Fibroblast of mammary gland (primary cell): Measurements from ENCODE around the gene ACO1.
"Not testable (repeated sequence)": the region's sequence is repeated elsewhere in the genome, so short reads cannot be mapped to it uniquely, and the experiment has no call there.

Experiments
- DNase-seq: peaks from one replicate; pipeline ENCODE4 v3.0.0-alpha.2; 2010; ENCODE audit warnings: low read depth
- H3K4me3 ChIP-seq: 2 replicates; pipeline ENCODE4 v1.5.1; 2011; ENCODE audit warnings: low read depth, mild to moderate bottlenecking, low read length, moderate library complexity; ENCODE audit not compliant: control insufficient read depth
- TF ChIP-seq, protein P1 (sequence below): conservative IDR thresholded peaks from 2 replicates; pipeline ENCODE4 v1.5.1; 2011; ENCODE audit warnings: low read depth, low read length, inconsistent platforms; ENCODE audit not compliant: control insufficient read depth, insufficient read depth

Gene ACO1

DNA sequence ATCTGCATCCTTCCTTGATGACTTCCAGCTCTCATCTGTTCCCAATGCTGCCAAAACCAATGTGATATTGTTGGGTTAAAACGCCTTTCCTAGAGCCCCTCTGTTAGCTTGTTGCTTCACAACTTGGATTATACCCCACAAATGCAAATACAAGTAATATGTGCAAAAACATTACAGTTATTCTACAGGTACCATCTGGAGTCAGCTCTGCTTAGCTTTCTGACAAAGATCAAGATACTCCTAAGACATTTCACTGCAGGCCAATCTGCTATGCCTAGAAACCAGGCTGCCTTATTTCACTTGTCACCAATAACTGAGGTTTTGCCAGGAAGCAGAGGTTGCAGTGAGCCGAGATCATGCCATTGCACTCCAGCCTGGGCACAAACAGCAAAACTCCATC, 36.9 kb upstream of the ACO1 start:
- DNase-seq, result no peak
- TF ChIP-seq, protein P1, sequence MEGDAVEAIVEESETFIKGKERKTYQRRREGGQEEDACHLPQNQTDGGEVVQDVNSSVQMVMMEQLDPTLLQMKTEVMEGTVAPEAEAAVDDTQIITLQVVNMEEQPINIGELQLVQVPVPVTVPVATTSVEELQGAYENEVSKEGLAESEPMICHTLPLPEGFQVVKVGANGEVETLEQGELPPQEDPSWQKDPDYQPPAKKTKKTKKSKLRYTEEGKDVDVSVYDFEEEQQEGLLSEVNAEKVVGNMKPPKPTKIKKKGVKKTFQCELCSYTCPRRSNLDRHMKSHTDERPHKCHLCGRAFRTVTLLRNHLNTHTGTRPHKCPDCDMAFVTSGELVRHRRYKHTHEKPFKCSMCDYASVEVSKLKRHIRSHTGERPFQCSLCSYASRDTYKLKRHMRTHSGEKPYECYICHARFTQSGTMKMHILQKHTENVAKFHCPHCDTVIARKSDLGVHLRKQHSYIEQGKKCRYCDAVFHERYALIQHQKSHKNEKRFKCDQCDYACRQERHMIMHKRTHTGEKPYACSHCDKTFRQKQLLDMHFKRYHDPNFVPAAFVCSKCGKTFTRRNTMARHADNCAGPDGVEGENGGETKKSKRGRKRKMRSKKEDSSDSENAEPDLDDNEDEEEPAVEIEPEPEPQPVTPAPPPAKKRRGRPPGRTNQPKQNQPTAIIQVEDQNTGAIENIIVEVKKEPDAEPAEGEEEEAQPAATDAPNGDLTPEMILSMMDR, result no peak
- H3K4me3 ChIP-seq, result no peak overlapping the region

DNA sequence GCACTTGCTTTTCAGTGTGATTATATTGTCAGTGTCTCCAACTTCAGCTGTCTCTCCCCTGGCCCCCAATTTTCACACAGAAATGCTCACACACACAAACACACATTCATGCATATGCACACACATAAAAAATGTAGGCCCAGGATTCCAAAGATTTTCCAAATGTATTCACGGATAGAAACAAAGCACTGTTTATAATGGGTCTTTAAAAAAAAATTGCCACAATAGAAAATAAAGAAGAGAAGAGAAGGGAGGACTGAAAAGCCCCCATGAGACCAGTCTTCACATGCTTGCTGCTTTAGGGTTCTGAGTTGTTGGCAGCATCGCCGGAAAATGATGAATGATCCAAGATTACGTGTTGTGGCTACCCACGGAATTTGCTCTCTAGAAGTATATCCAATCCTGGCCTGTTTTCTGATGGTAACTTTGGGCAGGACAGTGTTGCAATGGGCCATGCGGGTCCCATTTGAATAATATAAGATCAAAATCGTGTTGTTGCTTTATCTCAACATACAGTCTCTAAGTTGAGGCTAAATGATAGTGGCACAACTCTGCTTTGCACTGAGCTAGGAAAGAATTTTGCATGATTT, 36.2 kb upstream of the ACO1 start:
- no peak overlapping the region for H3K4me3 ChIP-seq
- DNase-seq, result peak; percentile 23
- TF ChIP-seq, protein P1, result no peak

DNA sequence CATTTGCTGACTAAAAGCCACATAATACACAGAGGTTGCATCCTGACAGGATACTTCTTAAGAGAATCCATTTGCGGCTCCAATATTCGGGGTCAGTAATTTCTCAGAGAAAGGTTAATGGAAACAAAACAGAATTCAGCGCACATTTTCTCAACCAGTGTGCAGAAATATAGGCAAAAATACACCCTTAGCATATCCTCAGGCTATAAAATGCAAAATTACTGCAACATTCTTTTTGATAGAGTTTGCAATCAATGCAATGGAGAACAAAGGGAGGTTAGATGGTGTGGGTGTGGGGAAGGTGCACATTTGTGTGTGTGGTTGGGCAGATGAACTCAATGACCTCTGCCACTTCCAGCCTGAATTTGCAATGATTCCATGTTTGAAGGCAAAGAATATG, 35.4 kb upstream of the ACO1 start:
- DNase-seq, result no peak
- TF ChIP-seq, protein P1, result no peak
- H3K4me3 ChIP-seq, result no peak overlapping the region

DNA sequence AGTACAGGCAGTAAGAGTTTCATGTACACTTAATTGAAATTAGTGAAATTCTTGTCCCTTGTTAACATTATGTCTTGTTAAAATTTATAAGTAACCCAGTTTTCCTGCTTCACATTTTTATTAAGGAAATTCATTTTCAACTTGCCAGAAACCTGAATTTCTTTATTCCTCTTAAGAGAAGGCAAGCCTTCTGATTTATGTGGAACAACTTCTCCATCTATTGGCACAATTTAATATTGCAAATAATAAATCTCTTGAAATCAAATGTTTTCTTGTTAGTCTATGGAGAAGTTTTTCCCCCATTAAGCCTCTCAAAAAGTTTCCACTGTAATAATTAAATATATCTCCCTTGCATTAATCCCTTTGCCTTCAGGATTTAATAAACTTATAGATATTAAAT, 33.8 kb upstream of the ACO1 start:
- no peak overlapping the region for H3K4me3 ChIP-seq
- DNase-seq, result peak; percentile 28
- TF ChIP-seq, protein P1, result peak; percentile 26

DNA sequence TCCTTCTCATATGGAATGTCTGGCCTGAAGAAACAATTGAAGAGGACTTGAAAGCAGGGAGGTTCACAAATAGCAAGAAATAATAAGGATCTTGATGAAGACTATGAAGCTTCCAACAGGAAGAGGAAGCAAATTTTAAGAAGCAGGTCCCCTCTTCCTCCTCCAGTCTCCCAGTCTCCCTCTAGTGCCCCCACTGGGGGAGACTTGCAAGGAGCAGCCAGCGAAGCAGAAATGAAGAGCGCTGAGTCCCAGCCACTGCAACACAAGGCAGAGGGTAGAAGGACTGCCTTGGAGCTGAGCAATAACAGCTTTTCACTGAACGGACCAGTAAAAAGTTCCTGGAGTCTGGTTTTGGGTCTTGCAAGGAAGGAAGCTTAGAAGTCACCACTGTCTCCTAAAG, 32.6 kb upstream of the ACO1 start:
- TF ChIP-seq, protein P1, result no peak
- no peak for DNase-seq
- no peak overlapping the region for H3K4me3 ChIP-seq

DNA sequence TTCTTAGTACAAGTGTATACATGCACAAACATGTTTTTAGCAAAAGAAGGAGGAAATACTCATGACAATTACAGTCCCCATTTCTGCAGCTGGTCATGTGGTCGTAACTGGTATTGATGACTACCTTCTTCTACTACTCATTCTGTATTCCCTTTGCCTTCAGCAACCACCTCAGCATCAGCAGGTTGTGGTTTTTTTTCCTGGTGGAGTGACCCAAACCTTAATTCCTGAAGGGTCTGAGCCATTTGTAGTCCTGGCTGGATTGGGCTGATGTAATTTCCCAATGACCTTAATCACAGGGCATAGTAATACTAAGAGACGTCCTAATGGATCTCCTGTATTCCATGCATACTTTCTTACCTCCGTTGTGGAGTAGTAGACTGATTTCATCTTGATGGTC, 31.0 kb upstream of the ACO1 start:
- not testable (repeated sequence) for DNase-seq, H3K4me3 ChIP-seq

DNA sequence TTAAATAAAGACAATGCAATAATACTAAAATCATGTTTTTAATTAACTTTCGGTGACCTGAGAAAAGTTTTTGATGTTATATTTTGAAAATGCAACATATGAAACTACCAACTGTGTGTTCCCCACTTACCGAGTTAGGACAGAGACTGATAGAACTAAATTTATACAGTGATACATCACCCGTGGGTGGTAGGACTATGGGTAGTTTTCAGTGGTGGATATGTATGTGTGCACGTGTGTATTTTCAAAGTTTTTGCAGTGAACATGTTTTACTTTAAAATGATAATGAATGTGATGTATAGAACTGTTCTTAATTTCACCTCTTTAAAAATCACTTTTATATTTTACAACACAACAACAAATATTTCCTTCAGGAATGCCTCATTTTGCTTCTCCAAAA, 25.0 kb upstream of the ACO1 start:
- no peak for DNase-seq
- TF ChIP-seq, protein P1, result no peak
- no peak overlapping the region for H3K4me3 ChIP-seq
